ENCODE measurements around the gene RNF5.

RNF5 gene

GRCh38 chr6:32215617-32216016 is 37.4 kb downstream of the RNF5 start:
- TF ChIP-seq EZH2 (optimal IDR thresholded peaks at IDR 0.05; ENCODE audit: low read depth, low read length) (no peak), EZH2phosphoT487 (IDR thresholded peaks at IDR 0.05; ENCODE audit: low read length) (no peak), CTCF (IDR thresholded peaks at IDR 0.05; ENCODE audit: low read length) (no peak)
- H3K27me3 ChIP-seq (replicated peaks; ENCODE audit: insufficient read depth, low read length): peaks cover 42% of the 10 kb centered on the region
- no peaks in the 10 kb centered on the region for H4K20me1 ChIP-seq (ENCODE audit: insufficient read depth, low read length)
- no peak overlapping the region for H3K4me2 ChIP-seq (ENCODE audit: low read depth, low read length)
- no peaks in the 10 kb centered on the region for H3K79me2 ChIP-seq (ENCODE audit: low read length)
- H3K9me3 ChIP-seq (replicated peaks; ENCODE audit: insufficient read depth, low read length): no peaks in the 10 kb centered on the region
- H3K9me2 ChIP-seq (replicated peaks; ENCODE audit: insufficient read depth, low read length): no peaks in the 10 kb centered on the region
- no peak overlapping the region for H3K27ac ChIP-seq (ENCODE audit: low read length)
- H3K4me1 ChIP-seq (ENCODE audit: low read length): no peaks in the 10 kb centered on the region
- H3K36me3 ChIP-seq (replicated peaks; ENCODE audit: insufficient read depth, low read length): no peaks in the 10 kb centered on the region
- no peak for DNase-seq
- H3K4me3 ChIP-seq (ENCODE audit: low read length): no peak overlapping the region
- H3F3A ChIP-seq (ENCODE audit: insufficient read depth, low read length): no peaks in the 10 kb centered on the region
- no peak overlapping the region for H3K9ac ChIP-seq (ENCODE audit: low read length)
- H2AFZ ChIP-seq (ENCODE audit: low read length): no peak overlapping the region

GRCh38 chr6:32216285-32216684 is 38.1 kb downstream of the RNF5 start:
- Histone ChIP-seq H3K36me3 (replicated peaks; ENCODE audit: insufficient read depth, low read length) (no peaks in the 10 kb centered on the region), H3K4me3 (ENCODE audit: low read length) (no peak overlapping the region), H3K79me2 (ENCODE audit: low read length) (no peaks in the 10 kb centered on the region), H3K27ac (ENCODE audit: low read length) (no peak overlapping the region), H4K20me1 (ENCODE audit: insufficient read depth, low read length) (no peaks in the 10 kb centered on the region), H3K9ac (ENCODE audit: low read length) (no peak overlapping the region), H3K9me2 (replicated peaks; ENCODE audit: insufficient read depth, low read length) (no peaks in the 10 kb centered on the region), H3K4me2 (ENCODE audit: low read depth, low read length) (no peak overlapping the region), H3K4me1 (ENCODE audit: low read length) (no peaks in the 10 kb centered on the region), H2AFZ (ENCODE audit: low read length) (no peak overlapping the region), H3K27me3 (replicated peaks; ENCODE audit: insufficient read depth, low read length) (peaks cover 42% of the 10 kb centered on the region), H3F3A (ENCODE audit: insufficient read depth, low read length) (no peaks in the 10 kb centered on the region), H3K9me3 (replicated peaks; ENCODE audit: insufficient read depth, low read length) (no peaks in the 10 kb centered on the region)
- no peak for DNase-seq
- no peak for TF ChIP-seq EZH2 (optimal IDR thresholded peaks at IDR 0.05; ENCODE audit: low read depth, low read length)
- TF ChIP-seq CTCF (IDR thresholded peaks at IDR 0.05; ENCODE audit: low read length): no peak
- no peak for TF ChIP-seq EZH2phosphoT487 (IDR thresholded peaks at IDR 0.05; ENCODE audit: low read length)

- no peaks in the 10 kb centered on the region for H3K4me1 ChIP-seq (ENCODE audit: low read length)
- H3K4me3 ChIP-seq (ENCODE audit: low read length): no peak overlapping the region
- no peak overlapping the region for H3K27ac ChIP-seq (ENCODE audit: low read length)
- no peaks in the 10 kb centered on the region for H3K36me3 ChIP-seq (replicated peaks; ENCODE audit: insufficient read depth, low read length)
- no peaks in the 10 kb centered on the region for H3F3A ChIP-seq (ENCODE audit: insufficient read depth, low read length)
- H3K9ac ChIP-seq (ENCODE audit: low read length): no peak overlapping the region
- H3K27me3 ChIP-seq (replicated peaks; ENCODE audit: insufficient read depth, low read length): peaks cover 45% of the 10 kb centered on the region
- H2AFZ ChIP-seq (ENCODE audit: low read length): no peak overlapping the region
- H4K20me1 ChIP-seq (ENCODE audit: insufficient read depth, low read length): no peaks in the 10 kb centered on the region
- TF ChIP-seq EZH2 (optimal IDR thresholded peaks at IDR 0.05; ENCODE audit: low read depth, low read length) (no peak), CTCF (IDR thresholded peaks at IDR 0.05; ENCODE audit: low read length) (no peak), EZH2phosphoT487 (IDR thresholded peaks at IDR 0.05; ENCODE audit: low read length) (no peak)
- no peaks in the 10 kb centered on the region for H3K9me2 ChIP-seq (replicated peaks; ENCODE audit: insufficient read depth, low read length)
- no peak overlapping the region for H3K4me2 ChIP-seq (ENCODE audit: low read depth, low read length)
- no peaks in the 10 kb centered on the region for H3K79me2 ChIP-seq (ENCODE audit: low read length)
- no peaks in the 10 kb centered on the region for H3K9me3 ChIP-seq (replicated peaks; ENCODE audit: insufficient read depth, low read length)
- DNase-seq: no peak
These were observed 38.8 kb downstream of the RNF5 start for GRCh38 chr6:32216998-32217397.

All from MM.1S (cell line).